Activated CD4-positive, alpha-beta T cell treated with anti-CD3 and anti-CD28 coated beads for 36 hours (primary cell): ENCODE results near the gene AMFR. TPM values are rescaled to one million over a fixed set of nuclear protein-coding genes. Genes with fewer than 3 reads are reported as not detected.
A peak's percentile ranks its signal among the peaks of the same experiment; 100 is the strongest.

Source experiments
- ATAC-seq: fragments of 200-7000 bp; cut with Tn5 transposase; one replicate; pipeline ENCODE4 v1.10.0; 2021; ENCODE audit warnings: mild to moderate bottlenecking, moderate library complexity
- CTCF ChIA-PET: fragments of 350-600 bp; sonication (Branson Sonifier 250); formaldehyde crosslinking; loops from one replicate; lab custom pipeline; 2021; ENCODE audit warnings: antibody characterized with exemption; lab: Charles Lee
- POLR2A ChIA-PET: fragments of 350-600 bp; sonication (Branson Sonifier 250); formaldehyde crosslinking; loops from one replicate; lab custom pipeline; 2021; ENCODE audit warnings: antibody characterized with exemption, inconsistent platforms; lab: Charles Lee
- DNase-seq: peaks from one replicate; pipeline ENCODE4 v3.0.0-alpha.2; 2020
- H3K27ac Mint-ChIP-seq: one replicate; pipeline ENCODE4 v1.8.0; 2021; ENCODE audit warnings: mixed read lengths
- H3K27me3 Mint-ChIP-seq: one replicate; pipeline ENCODE4 v1.8.0; 2021; ENCODE audit warnings: mixed read lengths
- H3K36me3 Mint-ChIP-seq: one replicate; pipeline ENCODE4 v1.8.0; 2021; ENCODE audit warnings: low read depth, mixed read lengths
- H3K4me1 Mint-ChIP-seq: one replicate; pipeline ENCODE4 v1.8.0; 2021; ENCODE audit warnings: mixed read lengths
- H3K4me3 Mint-ChIP-seq: one replicate; pipeline ENCODE4 v1.8.0; 2021; ENCODE audit warnings: mild to moderate bottlenecking, moderate library complexity, mixed read lengths
- H3K9me3 Mint-ChIP-seq: one replicate; pipeline ENCODE4 v1.8.0; 2021; ENCODE audit warnings: low read depth, mixed read lengths
- intact Hi-C, 2 experiments: fragments of 100-400 bp; cut with DNase I in 1 of 2; cut with micrococcal nuclease in 1 of 2; formaldehyde crosslinking; loops; one replicate each; pipeline versions ENCODE4 v1.14.2 to v1.15.1; 2022 to 2024; cut with DNase I, micrococcal nuclease
- total RNA-seq, 2 experiments: library from RNA; stranded (reverse); gene quantifications; one replicate each; pipeline ENCODE4 v1.2.3, GENCODE V29; 2021

The AMFR gene
- total RNA-seq, 2 experiments from 2014 or later: 34.0 to 48.0 TPM

GRCh38 chr16:56317998-56318826 lies 107.1 kb downstream of the AMFR start:
- ChIA-PET CTCF (interaction anchor here (0.6 to 3.1 kb wide), 24 partner anchors 10 to 853 kb away, joined by 3 to 30 read pairs (median 4); no protein-coding TSS in a partner anchor), POLR2A (no interaction called here)
- Mint-ChIP-seq H3K36me3 (no peaks in the 10 kb centered on the region), H3K4me1 (peaks cover 4% of the 10 kb centered on the region), H3K4me3 (no peak overlapping the region), H3K9me3 (no peaks in the 10 kb centered on the region), H3K27ac (no peak overlapping the region), H3K27me3 (peaks cover 4% of the 10 kb centered on the region)
- ATAC-seq (peak; percentile 99), DNase-seq (peak; percentile 89)
- intact Hi-C loops: loop anchor here (1.0 to 10.0 kb wide), 10 partner anchors 113 to 853 kb away; no protein-coding TSS in a partner anchor

- ATAC-seq (no peak), DNase-seq (no peak)
- intact Hi-C loops: loop anchor here in 1 of 2 experiments (10.0 kb wide), 2 partner anchors 112 to 852 kb away; no protein-coding TSS in a partner anchor
- H3K36me3 Mint-ChIP-seq: no peaks in the 10 kb centered on the region
- ChIA-PET CTCF (no interaction called here), POLR2A (no interaction called here)
- no peak overlapping the region for H3K4me3 Mint-ChIP-seq
- peaks cover 4% of the 10 kb centered on the region for H3K4me1 Mint-ChIP-seq
- H3K27me3 Mint-ChIP-seq: peaks cover 4% of the 10 kb centered on the region
- no peak overlapping the region for H3K27ac Mint-ChIP-seq
- no peaks in the 10 kb centered on the region for H3K9me3 Mint-ChIP-seq
Observed at GRCh38 chr16:56316545-56316944, 108.8 kb downstream of the AMFR start.

- H3K9me3 Mint-ChIP-seq: no peaks in the 10 kb centered on the region
- POLR2A ChIA-PET: no interaction called here
- CTCF ChIA-PET: no interaction called here
Observed at GRCh38 chr16:56315955-56316354, 109.4 kb downstream of the AMFR start.

GRCh38 chr16:56314244-56314850 lies 111.0 kb downstream of the AMFR start:
- ChIA-PET POLR2A (no interaction called here), CTCF (interaction anchor here (0.7 kb wide), 1 partner anchor 14 kb away, joined by 3 read pairs; no protein-coding TSS in a partner anchor)
- Mint-ChIP-seq H3K27ac (no peak overlapping the region), H3K27me3 (peaks cover 4% of the 10 kb centered on the region), H3K4me1 (peaks cover 9% of the 10 kb centered on the region), H3K9me3 (no peaks in the 10 kb centered on the region), H3K4me3 (no peak overlapping the region), H3K36me3 (no peaks in the 10 kb centered on the region)
- intact Hi-C loops: loop anchor here in 1 of 2 experiments (10.0 kb wide), 2 partner anchors 110 to 850 kb away; no protein-coding TSS in a partner anchor
- ATAC-seq (no peak), DNase-seq (no peak)

More at GRCh38 chr16:56315955-56316354, 109.4 kb downstream of the AMFR start:
- Mint-ChIP-seq H3K4me3 (no peak overlapping the region), H3K4me1 (peaks cover 4% of the 10 kb centered on the region), H3K36me3 (no peaks in the 10 kb centered on the region), H3K27ac (no peak overlapping the region), H3K27me3 (peaks cover 4% of the 10 kb centered on the region)
- intact Hi-C loops: loop anchor here in 1 of 2 experiments (10.0 kb wide), 2 partner anchors 111 to 851 kb away; no protein-coding TSS in a partner anchor
- no peak for DNase-seq
- no peak for ATAC-seq

GRCh38 chr16:56312556-56312955 lies 112.8 kb downstream of the AMFR start:
- intact Hi-C loops: loop anchor here in 1 of 2 experiments (10.0 kb wide), 2 partner anchors 108 to 848 kb away; no protein-coding TSS in a partner anchor
- ATAC-seq (no peak), DNase-seq (no peak)
- no peaks in the 10 kb centered on the region for H3K9me3 Mint-ChIP-seq
- ChIA-PET POLR2A (no interaction called here), CTCF (no interaction called here)
- peaks cover 5% of the 10 kb centered on the region for H3K4me1 Mint-ChIP-seq
- H3K36me3 Mint-ChIP-seq: no peaks in the 10 kb centered on the region
- H3K27ac Mint-ChIP-seq: no peak overlapping the region
- H3K27me3 Mint-ChIP-seq: peaks cover 4% of the 10 kb centered on the region
- H3K4me3 Mint-ChIP-seq: no peak overlapping the region

- H3K9me3 Mint-ChIP-seq: no peaks in the 10 kb centered on the region
- CTCF ChIA-PET: no interaction called here
- peaks cover 5% of the 10 kb centered on the region for H3K4me1 Mint-ChIP-seq
- DNase-seq (no peak), ATAC-seq (no peak)
- intact Hi-C loops: loop anchor here in 1 of 2 experiments (10.0 kb wide), 2 partner anchors 107 to 847 kb away; no protein-coding TSS in a partner anchor
- no peak overlapping the region for H3K27ac Mint-ChIP-seq
- no peak overlapping the region for H3K4me3 Mint-ChIP-seq
- H3K27me3 Mint-ChIP-seq: no peaks in the 10 kb centered on the region
- H3K36me3 Mint-ChIP-seq: no peaks in the 10 kb centered on the region
- POLR2A ChIA-PET: no interaction called here
Observed at GRCh38 chr16:56312028-56312300, 113.4 kb downstream of the AMFR start.

Other genes with a start within 250 kb of the AMFR start
- 1 to 10 TPM; 1.5 to 2.3 TPM for gene GNAO1, start 234.1 kb downstream of the AMFR start, total RNA-seq
- gene NUDT21, start 25.8 kb upstream of the AMFR start, total RNA-seq: 100 to 1,000 TPM; 333 to 349 TPM
- 10 to 100 TPM; 56.2 to 64.1 TPM for gene OGFOD1, start 26.0 kb upstream of the AMFR start, total RNA-seq
- 10 to 100 TPM; 15.4 to 23.2 TPM for gene BBS2, start 94.5 kb upstream of the AMFR start, total RNA-seq
- not detected for gene MT4, start 139.5 kb upstream of the AMFR start, total RNA-seq
- 10 to 100 TPM; 10.6 to 27.0 TPM for gene MT3, start 164.0 kb upstream of the AMFR start, total RNA-seq
- 100 to 1,000 TPM; 114 to 380 TPM for gene MT2A, start 183.0 kb upstream of the AMFR start, total RNA-seq
- gene MT1E, start 200.2 kb upstream of the AMFR start, total RNA-seq: 100 to 1,000 TPM in 1 of 2 experiments, 10 to 100 TPM in 1; 61.1 to 108 TPM
- gene MT1M, start 207.1 kb upstream of the AMFR start, total RNA-seq: not detected
- gene MT1A, start 213.1 kb upstream of the AMFR start, total RNA-seq: 1 to 10 TPM in 1 of 2 experiments, under 1 TPM in 1; 0.74 to 1.1 TPM
- gene MT1B, start 226.3 kb upstream of the AMFR start, total RNA-seq: not detected
- 1 to 10 TPM; 7.0 to 7.1 TPM for gene MT1F, start 232.4 kb upstream of the AMFR start, total RNA-seq
- 10 to 100 TPM; 14.7 TPM for gene MT1G, start 242.5 kb upstream of the AMFR start, total RNA-seq
- gene MT1H, start 244.3 kb upstream of the AMFR start, total RNA-seq: under 1 TPM in 1 of 2 experiments, not detected in 1; 0.61 TPM